GM21390 (cell line): Measurements from ENCODE around the gene CEP170B.
"Not testable (repeated sequence)": the region's sequence is repeated elsewhere in the genome, so short reads cannot be mapped to it uniquely, and the experiment has no call there.

Experiments used
- ATAC-seq: cut with Tn5 transposase; IDR thresholded peaks from one replicate; pipeline ENCODE4 v1.9.1; 2021; ENCODE audit not compliant: unreplicated experiment

CEP170B gene

GRCh38 chr14:104904650-104905578 is 39.8 kb downstream of the CEP170B start:
- ATAC-seq = not testable (repeated sequence)

- ATAC-seq = not testable (repeated sequence)
These were observed 40.5 kb downstream of the CEP170B start for GRCh38 chr14:104905579-104905933.

GRCh38 chr14:104908303-104908702 is 43.2 kb downstream of the CEP170B start:
- no peak for ATAC-seq

- ATAC-seq = no peak
These were observed 47.0 kb downstream of the CEP170B start for GRCh38 chr14:104912053-104912452.

- no peak for ATAC-seq
These were observed 48.4 kb downstream of the CEP170B start for GRCh38 chr14:104913435-104913834.

- ATAC-seq = no peak
These were observed 52.0 kb downstream of the CEP170B start for GRCh38 chr14:104917116-104917515.

- ATAC-seq = no peak
These were observed 52.9 kb downstream of the CEP170B start for GRCh38 chr14:104917993-104918392.

- not testable (repeated sequence) for ATAC-seq
These were observed 54.3 kb downstream of the CEP170B start for GRCh38 chr14:104919152-104919992.

GRCh38 chr14:104919993-104920315 is 54.9 kb downstream of the CEP170B start:
- ATAC-seq = no peak

- ATAC-seq = no peak
These were observed 58.8 kb downstream of the CEP170B start for GRCh38 chr14:104923640-104924420.

- no peak for ATAC-seq
These were observed 59.5 kb downstream of the CEP170B start, which contains the start of gene PLD4 for GRCh38 chr14:104924421-104925213. Gene PLD4 (plus strand): TSS chr14:104924879. CDS start chr14:104927141, 2,262 bp downstream.

- ATAC-seq = no peak
These were observed 60.3 kb downstream of the CEP170B start for GRCh38 chr14:104925214-104925854.

- ATAC-seq = no peak
These were observed 61.0 kb downstream of the CEP170B start for GRCh38 chr14:104925855-104926609.

- ATAC-seq = peak; percentile 89
These were observed 61.8 kb downstream of the CEP170B start for GRCh38 chr14:104926619-104927431.

- no peak for ATAC-seq
These were observed 62.4 kb downstream of the CEP170B start for GRCh38 chr14:104927432-104927816.

GRCh38 chr14:104927901-104928300 is 62.8 kb downstream of the CEP170B start:
- ATAC-seq = no peak

- no peak for ATAC-seq
These were observed 63.5 kb downstream of the CEP170B start for GRCh38 chr14:104928391-104929133.
